Measurements from ENCODE around the gene MTMR3.
A peak's percentile ranks its signal among the peaks of the same experiment; 100 is the strongest.

Gene MTMR3

GRCh38 chr22:30002861-30003486 lies 120.0 kb downstream of the MTMR3 start:
- no peak for DNase-seq (ENCODE audit: low read depth in 2 of 2)

DNA sequence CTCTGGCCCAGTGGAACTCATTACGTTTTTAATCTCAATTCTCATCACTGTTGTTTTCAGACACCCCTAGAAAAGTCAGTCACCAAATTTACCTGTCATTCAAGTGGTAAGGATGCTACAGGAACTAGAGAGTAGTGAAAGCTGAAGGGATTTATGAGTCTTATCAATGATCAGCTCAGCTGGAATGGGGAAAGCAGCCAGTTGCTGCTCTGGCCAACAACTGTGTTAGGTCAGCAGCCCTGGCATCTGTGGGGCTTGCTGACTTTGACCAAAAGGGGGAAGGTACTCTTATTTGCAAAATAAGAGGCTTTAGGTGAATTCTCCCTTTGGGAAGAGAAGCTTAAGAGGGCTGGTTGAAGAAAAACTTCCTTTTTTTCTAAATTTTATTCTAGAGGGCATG lies 121.1 kb downstream of the MTMR3 start:
- no peak for DNase-seq (ENCODE audit: low read depth in 2 of 2)

DNA sequence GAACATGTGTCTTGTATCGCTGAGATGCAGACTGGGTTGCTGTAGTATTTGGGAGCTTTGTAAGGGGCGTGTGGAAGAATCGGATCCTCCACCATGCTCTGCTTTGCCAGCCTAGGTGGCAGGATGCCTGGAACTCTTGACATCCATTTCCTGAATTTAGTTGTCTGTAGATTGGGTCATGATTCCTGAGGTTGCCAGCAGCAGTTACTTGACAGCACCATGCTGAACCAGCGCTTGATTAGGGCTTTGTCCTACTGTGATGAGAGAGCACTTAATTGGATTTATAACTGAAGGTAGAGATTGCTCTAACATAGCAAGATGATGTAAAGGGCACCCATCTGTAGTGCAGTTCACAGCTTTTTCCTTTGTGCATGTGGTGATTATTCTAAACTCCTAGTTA lies 121.7 kb downstream of the MTMR3 start:
- DNase-seq (ENCODE audit: low read depth in 2 of 2) = no peak

GRCh38 chr22:30005213-30005857 lies 122.4 kb downstream of the MTMR3 start:
- peak; percentile 24 to 27 for DNase-seq (ENCODE audit: low read depth in 2 of 2)

- DNase-seq (ENCODE audit: low read depth in 2 of 2) = no peak
Measured at GRCh38 chr22:30007361-30007760, 124.4 kb downstream of the MTMR3 start.

- no peak for DNase-seq (ENCODE audit: low read depth in 2 of 2)
Measured at GRCh38 chr22:30008401-30008800, 125.4 kb downstream of the MTMR3 start.

- no peak for DNase-seq (ENCODE audit: low read depth in 2 of 2)
Measured at GRCh38 chr22:30009478-30009877, 126.5 kb downstream of the MTMR3 start.

DNA sequence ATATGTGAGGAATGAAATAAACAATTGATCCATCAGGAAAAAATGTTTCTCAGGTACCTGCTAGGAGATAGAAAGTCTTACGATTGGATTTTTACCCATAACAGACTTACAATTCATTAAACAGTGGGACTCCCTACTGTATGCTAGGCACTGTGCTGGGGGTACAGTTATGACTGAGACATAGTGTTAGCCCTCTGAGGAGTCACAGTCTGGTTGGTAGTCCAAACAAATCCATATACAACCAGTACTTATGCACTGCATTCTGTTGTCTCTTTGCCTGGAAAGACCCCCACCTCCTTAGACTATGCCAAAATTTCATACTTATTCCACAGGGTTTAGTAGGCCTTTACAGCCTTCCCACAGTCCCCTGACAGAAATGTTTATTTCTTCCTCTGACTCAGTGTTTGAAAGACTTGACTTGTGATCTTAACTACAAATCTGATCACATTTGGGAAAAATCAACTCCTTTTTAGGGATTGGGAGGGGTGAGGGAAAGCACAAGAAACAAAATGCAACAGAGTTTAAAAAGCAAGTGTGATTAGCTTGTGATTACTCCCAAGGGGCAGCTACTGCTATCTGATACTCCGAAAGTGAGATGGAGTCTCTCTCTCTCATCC lies 127.9 kb downstream of the MTMR3 start:
- no peak for DNase-seq (ENCODE audit: low read depth in 2 of 2)

DNA sequence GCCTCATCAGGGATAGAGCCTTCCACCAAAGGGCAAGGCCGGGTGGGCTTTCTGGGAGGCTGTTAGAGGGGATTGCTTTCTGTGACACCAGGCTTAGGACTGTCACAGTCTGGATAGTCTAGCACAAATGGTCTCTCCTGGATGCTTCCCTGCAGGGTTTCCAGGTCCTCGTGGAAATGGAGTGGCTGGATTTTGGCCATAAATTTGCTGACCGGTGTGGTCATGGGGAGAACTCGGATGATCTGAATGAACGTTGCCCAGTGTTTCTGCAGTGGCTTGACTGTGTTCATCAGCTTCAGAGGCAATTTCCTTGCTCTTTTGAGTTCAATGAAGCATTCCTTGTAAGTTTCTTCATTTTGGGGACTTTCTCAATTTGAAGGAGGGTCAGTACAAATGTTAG lies 130.2 kb downstream of the MTMR3 start:
- DNase-seq (ENCODE audit: low read depth in 2 of 2) = no peak

GRCh38 chr22:30014244-30014643 lies 131.3 kb downstream of the MTMR3 start:
- no peak for DNase-seq (ENCODE audit: low read depth in 2 of 2)

DNA sequence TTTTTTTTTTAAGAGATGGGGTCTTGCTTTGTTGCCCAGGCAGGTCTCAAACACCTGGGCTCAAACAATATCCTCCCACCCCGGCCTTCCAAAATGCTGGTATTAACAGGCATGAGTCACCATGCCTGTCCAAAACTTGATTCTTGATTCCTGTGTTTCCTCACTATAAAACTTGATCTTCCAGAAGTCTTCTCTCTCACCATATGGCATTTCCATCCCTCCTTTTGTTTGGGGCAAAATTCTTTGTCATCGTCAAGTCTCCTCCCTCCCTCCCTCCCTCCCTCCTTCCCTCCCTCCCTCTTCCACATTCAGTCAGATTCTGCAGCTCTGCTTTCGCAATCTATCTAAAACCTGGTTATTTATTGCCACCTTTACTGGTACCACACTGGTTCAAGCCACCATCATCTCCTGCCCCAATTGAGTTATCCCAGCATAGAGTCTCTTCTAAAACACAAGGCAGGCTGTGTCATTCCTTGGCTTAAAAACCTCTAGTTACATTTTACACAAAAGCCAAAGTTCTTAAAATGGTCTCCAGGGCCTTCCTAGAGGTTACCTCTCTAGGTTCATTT lies 132.3 kb downstream of the MTMR3 start:
- DNase-seq (ENCODE audit: low read depth in 2 of 2) = no peak

DNA sequence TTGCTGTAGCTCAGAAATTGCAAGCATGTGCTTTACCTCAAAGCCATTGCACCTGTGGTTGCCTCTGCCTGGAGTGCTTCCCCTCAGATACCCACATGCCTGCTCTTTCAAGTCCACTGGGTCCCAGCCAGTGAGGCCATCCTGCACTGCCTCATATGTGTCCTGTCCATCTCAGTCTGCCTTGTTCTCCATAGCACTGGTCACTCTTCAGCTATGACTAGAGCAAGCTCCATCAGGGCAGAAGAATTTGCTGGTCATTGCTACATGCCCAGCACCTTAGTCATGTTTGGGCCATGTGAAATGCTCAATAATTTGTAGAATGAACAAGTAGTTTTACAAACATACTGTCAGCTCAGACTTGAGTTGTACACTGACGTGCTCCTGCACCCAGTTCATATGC lies 132.9 kb downstream of the MTMR3 start:
- no peak for DNase-seq (ENCODE audit: low read depth in 2 of 2)

DNA sequence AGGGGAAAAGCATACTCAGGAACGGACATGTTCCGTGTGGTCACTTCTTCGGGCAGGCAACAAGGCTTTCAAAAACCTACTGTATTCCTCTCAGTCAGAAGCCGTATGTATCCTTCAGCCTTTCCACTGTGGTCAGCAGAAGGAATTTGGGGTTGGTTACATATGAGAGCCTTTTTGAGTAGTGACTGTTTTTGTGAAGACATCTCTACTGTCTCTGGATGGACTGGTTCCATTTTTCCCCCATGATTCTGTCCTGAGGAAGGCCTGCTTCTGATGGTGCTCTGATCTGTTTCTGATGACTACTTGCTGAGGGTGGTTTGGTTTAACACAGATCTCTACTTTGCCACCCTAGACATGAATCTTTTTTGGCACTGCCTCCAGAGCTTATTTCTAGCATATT lies 133.6 kb downstream of the MTMR3 start:
- DNase-seq (ENCODE audit: low read depth in 2 of 2) = no peak

GRCh38 chr22:30017375-30018223 lies 134.6 kb downstream of the MTMR3 start:
- DNase-seq (ENCODE audit: low read depth in 2 of 2) = no peak

GRCh38 chr22:30020511-30020910 lies 137.5 kb downstream of the MTMR3 start:
- no peak for DNase-seq (ENCODE audit: low read depth in 2 of 2)

- DNase-seq (ENCODE audit: low read depth in 2 of 2) = no peak
Measured at GRCh38 chr22:30021338-30021737, 138.4 kb downstream of the MTMR3 start.

- no peak for DNase-seq (ENCODE audit: low read depth in 2 of 2)
Measured at GRCh38 chr22:30021881-30022619, 139.1 kb downstream of the MTMR3 start.

- no peak for DNase-seq (ENCODE audit: low read depth in 2 of 2)
Measured at GRCh38 chr22:30023099-30023660, 140.2 kb downstream of the MTMR3 start.

- DNase-seq (ENCODE audit: low read depth in 2 of 2) = no peak
Measured at GRCh38 chr22:30024231-30024630, 141.3 kb downstream of the MTMR3 start.

GRCh38 chr22:30025221-30025620 lies 142.2 kb downstream of the MTMR3 start:
- DNase-seq (ENCODE audit: low read depth in 2 of 2) = no peak

DNA sequence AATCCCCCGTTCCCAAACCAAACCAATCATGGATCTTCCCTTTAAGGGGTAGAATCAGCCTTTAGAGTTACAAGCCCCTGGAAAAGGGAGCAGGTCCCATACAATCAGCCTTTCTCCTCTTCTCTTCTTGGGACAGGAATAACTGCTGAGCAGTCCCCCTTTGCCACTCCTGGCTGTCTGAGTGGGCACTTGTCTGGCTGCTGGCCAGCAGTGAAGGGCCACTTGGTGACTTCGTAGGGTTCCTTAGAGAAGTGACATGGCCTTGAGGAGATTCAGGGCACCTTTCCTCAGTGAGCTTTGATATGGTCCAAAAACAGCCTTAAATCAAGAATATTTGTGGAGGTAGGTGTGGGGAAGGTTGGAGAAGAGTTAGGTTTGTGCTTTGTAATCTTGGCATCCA lies 143.8 kb downstream of the MTMR3 start:
- DNase-seq (ENCODE audit: low read depth in 2 of 2) = no peak
